HG02981 (cell line): Measurements from ENCODE around the gene CYCS.
A peak's percentile ranks its signal among the peaks of the same experiment; 100 is the strongest.
"Not testable (repeated sequence)": the region's sequence is repeated elsewhere in the genome, so short reads cannot be mapped to it uniquely, and the experiment has no call there.

ENCODE experiments used
- ATAC-seq: cut with Tn5 transposase; IDR thresholded peaks from one replicate; pipeline ENCODE4 v1.9.1; 2021; ENCODE audit warnings: mild to moderate bottlenecking, moderate library complexity; ENCODE audit not compliant: unreplicated experiment

The CYCS gene

GRCh38 chr7:25125137-25125946, at the start of gene CYCS:
TSS of gene CYCS (minus strand) at chr7:25125260. CDS start at chr7:25124119, 1,141 bp downstream.
- ATAC-seq, result peak; percentile 92

- no peak for ATAC-seq
Observed at GRCh38 chr7:25173184-25173583, 48.1 kb upstream of the CYCS start.

GRCh38 chr7:25171516-25171915, 46.5 kb upstream of the CYCS start:
- ATAC-seq, result no peak

- no peak for ATAC-seq
Observed at GRCh38 chr7:25171071-25171470, 46.0 kb upstream of the CYCS start.

GRCh38 chr7:25169683-25170082, 44.6 kb upstream of the CYCS start:
- ATAC-seq, result no peak

GRCh38 chr7:25168145-25168544, 43.1 kb upstream of the CYCS start:
- ATAC-seq, result no peak

GRCh38 chr7:25167262-25167843, 42.3 kb upstream of the CYCS start:
- no peak for ATAC-seq

- not testable (repeated sequence) for ATAC-seq
Observed at GRCh38 chr7:25159983-25160596, 35.0 kb upstream of the CYCS start.

GRCh38 chr7:25158966-25159365, 33.9 kb upstream of the CYCS start:
- no peak for ATAC-seq

GRCh38 chr7:25151773-25152172, 26.7 kb upstream of the CYCS start:
- no peak for ATAC-seq

GRCh38 chr7:25149836-25150235, 24.8 kb upstream of the CYCS start:
- ATAC-seq, result no peak

- no peak for ATAC-seq
Observed at GRCh38 chr7:25148772-25149575, 23.9 kb upstream of the CYCS start.

- no peak for ATAC-seq
Observed at GRCh38 chr7:25143763-25144162, 18.7 kb upstream of the CYCS start.

GRCh38 chr7:25139536-25139935, 14.5 kb upstream of the CYCS start:
- no peak for ATAC-seq

- ATAC-seq, result no peak
Observed at GRCh38 chr7:25134358-25135010, 9.4 kb upstream of the CYCS start.

- no peak for ATAC-seq
Observed at GRCh38 chr7:25132430-25132829, 7.4 kb upstream of the CYCS start.

- no peak for ATAC-seq
Observed at GRCh38 chr7:25126751-25127150, 1.7 kb upstream of the CYCS start.

- ATAC-seq, result peak; percentile 6
Observed at GRCh38 chr7:25124465-25125136, 459 bp downstream of the CYCS start.

GRCh38 chr7:25122373-25122772, 2.7 kb downstream of the CYCS start:
- ATAC-seq, result no peak

GRCh38 chr7:25121599-25121998, 3.5 kb downstream of the CYCS start:
- ATAC-seq, result no peak
